ENCODE data around the gene LRRC36. TPM values are rescaled to one million over a fixed set of nuclear protein-coding genes. Genes with fewer than 3 reads are reported as not detected.

Gene LRRC36
- total and polyA plus RNA-seq, 2 experiments from 2014 or later, result 1.2 TPM; not detected in 1

GRCh38 chr16:67310561-67310960 lies 16.1 kb upstream of the LRRC36 start (continued):
- TF ChIP-seq ZNF331 (CRISPR knock-in tag; IDR thresholded peaks at IDR 0.05; ENCODE audit: low read depth) (no peak), STAT1 (IDR thresholded peaks at IDR 0.05; ENCODE audit: unreplicated experiment) (no peak)

GRCh38 chr16:67311607-67312488 lies 14.8 kb upstream of the LRRC36 start:
- H3K4me3 ChIP-seq, result no peak overlapping the region
- no peak overlapping the region for H3K27ac Mint-ChIP-seq
- no peaks in the 10 kb centered on the region for H3K79me2 ChIP-seq (replicated peaks; ENCODE audit: insufficient read depth)
- H3K4me1 Mint-ChIP-seq, result no peaks in the 10 kb centered on the region; the same call in 2 of the 3 replicates
- no peaks in the 10 kb centered on the region for H3K27me3 Mint-ChIP-seq (ENCODE audit: insufficient read depth, low read depth, poor library complexity)
- H3K9me2 ChIP-seq (ENCODE audit: insufficient read depth), result no peaks in the 10 kb centered on the region
- no peaks in the 10 kb centered on the region; the same call in 2 of the 3 replicates for H3K9me3 Mint-ChIP-seq
- no peaks in the 10 kb centered on the region for H3K36me3 Mint-ChIP-seq (ENCODE audit: low read depth)
- ATAC-seq (no peak), DNase-seq (ENCODE audit: low spot score) (no peak)
- no peak overlapping the region for H3K4me2 ChIP-seq
- H4K20me1 ChIP-seq (replicated peaks; ENCODE audit: insufficient read depth), result no peaks in the 10 kb centered on the region; the same call in 1 of the 2 replicates
- TF ChIP-seq ZNF462 (CRISPR knock-in tag; IDR thresholded peaks at IDR 0.05) (no peak), POLR2AphosphoS5 (IDR thresholded peaks at IDR 0.05; ENCODE audit: low read depth) (no peak), JUNB (IDR thresholded peaks at IDR 0.05; ENCODE audit: unreplicated experiment) (no peak), ZNF331 (CRISPR knock-in tag; IDR thresholded peaks at IDR 0.05; ENCODE audit: low read depth) (no peak), EZH2phosphoT487 (IDR thresholded peaks at IDR 0.05; ENCODE audit: unreplicated experiment) (no peak), ETS1 (IDR thresholded peaks at IDR 0.05) (no peak), CTCF (conservative IDR thresholded peaks at IDR 0.05; ENCODE audit: low read depth in 2 of 2) (no peak), EZH2 (IDR thresholded peaks at IDR 0.05; ENCODE audit: low read depth, unreplicated experiment) (no peak)
- no peaks in the 10 kb centered on the region for H3K4me1 ChIP-seq (ENCODE audit: insufficient read depth)
- no peak overlapping the region for H2AFZ ChIP-seq
- no peaks in the 10 kb centered on the region for H3K36me3 ChIP-seq (ENCODE audit: insufficient read depth)
- H3F3A ChIP-seq (replicated peaks; ENCODE audit: low read depth), result no peaks in the 10 kb centered on the region
- no peak overlapping the region for H3K27ac ChIP-seq (ENCODE audit: low read depth)
- H3K27me3 ChIP-seq (ENCODE audit: insufficient read depth), result no peaks in the 10 kb centered on the region
- no peak overlapping the region for H3K4me3 Mint-ChIP-seq
